ENCODE data around the gene FBXW4. TPM values are rescaled to one million over a fixed set of nuclear protein-coding genes. Genes with fewer than 3 reads are reported as not detected.

FBXW4 gene
- total and polyA plus RNA-seq, 9 of the 15 experiments (the other 6 are each of a cell fraction or from before 2014, with no cell fraction given) = 1.0 to 10.6 (median 5.4) TPM

- FAIRE-seq (no peak), ATAC-seq (no peak), DNase-seq (ENCODE audit: extremely low read depth in 1 of 4, low spot score in 3 of 4) (no peak)
- no peak overlapping the region for H3K9ac ChIP-seq (ENCODE audit: insufficient read depth in 1 of 2, low read depth in 2 of 2, low read length in 2 of 2)
- H3K27ac ChIP-seq (ENCODE audit: extremely low read depth, low read depth, low read length) = no peak overlapping the region
- H3K27me3 ChIP-seq (ENCODE audit: control insufficient read depth in 2 of 2, insufficient read depth in 2 of 2, low read length in 2 of 2) = no peaks in the 10 kb centered on the region
- H3K4me3 ChIP-seq = no peak overlapping the region
- H3K9me3 ChIP-seq (replicated peaks; ENCODE audit: control insufficient read depth, insufficient read depth, low read depth, low read length) = no peaks in the 10 kb centered on the region
- ChIA-PET CTCF (ENCODE audit: low intra/inter-chr PET ratio) (no interaction called here), POLR2A (interaction anchor here (0.9 kb wide), 1 partner anchor 12 kb away, joined by 4 read pairs; no protein-coding TSS in a partner anchor)
- TF ChIP-seq RBM25 (IDR thresholded peaks at IDR 0.05; ENCODE audit: low read depth, low read length, severe bottlenecking) = peak; percentile 47
- TF ChIP-seq JUN (IDR thresholded peaks at IDR 0.05; ENCODE audit: borderline replicate concordance, low read depth, low read length) = no peak
- no peak for TF ChIP-seq JUN (CRISPR knock-in tag; IDR thresholded peaks at IDR 0.05; ENCODE audit: borderline replicate concordance)
- H3K4me1 ChIP-seq (replicated peaks in 1 of 2; ENCODE audit: control insufficient read depth in 2 of 2, insufficient read depth in 2 of 2, low read length in 2 of 2) = peaks cover 13 to 32% of the 10 kb centered on the region in 2 experiments; a peak in 4 of 5 replicates
- no peak overlapping the region for H2AFZ ChIP-seq (ENCODE audit: low read depth, low read length)
- H3K79me2 ChIP-seq (ENCODE audit: control insufficient read depth, insufficient read depth, low read length) = no peaks in the 10 kb centered on the region
- WGBS (ENCODE audit: insufficient coverage, low coverage, missing lambda C conversion rate) = 61% methylated on average over 5 of the region's 5 CpGs
- no peaks in the 10 kb centered on the region for H3K36me3 ChIP-seq (ENCODE audit: control insufficient read depth, insufficient read depth, low read length)
- BruUV-seq (replicated peaks) = no TSS peak
- intact Hi-C loops (cut with micrococcal nuclease) = loop anchor here (5.0 kb wide), 1 partner anchor 353 kb away; no protein-coding TSS in a partner anchor
- in situ Hi-C loops (cut with MboI) = loop anchor here (5.0 kb wide), 1 partner anchor 263 kb away; no protein-coding TSS in a partner anchor
- no peak overlapping the region for H3K4me2 ChIP-seq (ENCODE audit: insufficient read depth, low read length)
- H3K9me1 ChIP-seq (ENCODE audit: control insufficient read depth, insufficient read depth, low read length) = no peaks in the 10 kb centered on the region
- H4K20me1 ChIP-seq (replicated peaks; ENCODE audit: control insufficient read depth, insufficient read depth, low read length) = no peaks in the 10 kb centered on the region
These were observed 129.5 kb downstream of the FBXW4 start for GRCh38 chr10:101565370-101565900.

DNA sequence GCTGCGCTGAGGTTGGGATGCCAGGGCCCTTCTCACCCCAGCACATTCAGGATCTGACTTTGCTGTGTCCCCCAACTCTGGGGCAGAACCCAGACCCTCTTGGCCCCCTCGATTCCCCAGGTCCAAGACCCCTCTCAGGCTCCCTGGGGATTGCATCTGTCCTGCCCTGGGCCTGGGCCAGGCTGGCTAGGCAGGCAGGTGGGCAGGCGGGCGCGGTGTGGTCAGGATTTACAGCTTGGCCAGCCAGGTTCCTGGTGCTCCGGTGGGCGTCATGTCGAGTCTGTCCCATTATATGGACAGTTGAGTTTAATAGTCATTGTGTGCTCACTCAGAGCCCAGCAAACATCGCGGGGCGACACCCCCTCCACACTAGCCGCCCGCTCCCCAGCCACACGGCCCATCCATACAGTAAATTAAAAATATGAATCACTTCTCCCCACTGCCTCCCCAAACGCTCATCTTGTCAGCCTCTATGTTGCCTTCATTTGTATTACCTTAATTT lies 130.4 kb downstream of the FBXW4 start:
- no peaks in the 10 kb centered on the region for H3K9me3 ChIP-seq (replicated peaks; ENCODE audit: control insufficient read depth, insufficient read depth, low read depth, low read length)
- intact Hi-C loops (cut with micrococcal nuclease) = no loop called here
- H3K9me1 ChIP-seq (ENCODE audit: control insufficient read depth, insufficient read depth, low read length) = no peaks in the 10 kb centered on the region
- FAIRE-seq = no peak
- ChIA-PET CTCF (ENCODE audit: low intra/inter-chr PET ratio) (no interaction called here), POLR2A (no interaction called here)
- H4K20me1 ChIP-seq (replicated peaks; ENCODE audit: control insufficient read depth, insufficient read depth, low read length) = no peaks in the 10 kb centered on the region
- H3K27me3 ChIP-seq (ENCODE audit: control insufficient read depth in 2 of 2, insufficient read depth in 2 of 2, low read length in 2 of 2) = no peaks in the 10 kb centered on the region
- peaks cover 10 to 27% of the 10 kb centered on the region in 2 experiments; a peak in 4 of 5 replicates for H3K4me1 ChIP-seq (replicated peaks in 1 of 2; ENCODE audit: control insufficient read depth in 2 of 2, insufficient read depth in 2 of 2, low read length in 2 of 2)
- no peaks in the 10 kb centered on the region for H3K36me3 ChIP-seq (ENCODE audit: control insufficient read depth, insufficient read depth, low read length)
- H3K4me2 ChIP-seq (ENCODE audit: insufficient read depth, low read length) = no peak overlapping the region
- H3K79me2 ChIP-seq (ENCODE audit: control insufficient read depth, insufficient read depth, low read length) = no peaks in the 10 kb centered on the region
- no peak overlapping the region for H2AFZ ChIP-seq (ENCODE audit: low read depth, low read length)
- no peak overlapping the region for H3K4me3 ChIP-seq
- no peak for DNase-seq (ENCODE audit: extremely low read depth in 1 of 4, low spot score in 3 of 4)
- no peak overlapping the region for H3K27ac ChIP-seq (ENCODE audit: extremely low read depth, low read depth, low read length)
- 41% methylated on average over 9 of the region's 15 CpGs for WGBS (ENCODE audit: insufficient coverage, low coverage, missing lambda C conversion rate)
- BruUV-seq (replicated peaks) = no TSS peak
- TF ChIP-seq, protein P1, sequence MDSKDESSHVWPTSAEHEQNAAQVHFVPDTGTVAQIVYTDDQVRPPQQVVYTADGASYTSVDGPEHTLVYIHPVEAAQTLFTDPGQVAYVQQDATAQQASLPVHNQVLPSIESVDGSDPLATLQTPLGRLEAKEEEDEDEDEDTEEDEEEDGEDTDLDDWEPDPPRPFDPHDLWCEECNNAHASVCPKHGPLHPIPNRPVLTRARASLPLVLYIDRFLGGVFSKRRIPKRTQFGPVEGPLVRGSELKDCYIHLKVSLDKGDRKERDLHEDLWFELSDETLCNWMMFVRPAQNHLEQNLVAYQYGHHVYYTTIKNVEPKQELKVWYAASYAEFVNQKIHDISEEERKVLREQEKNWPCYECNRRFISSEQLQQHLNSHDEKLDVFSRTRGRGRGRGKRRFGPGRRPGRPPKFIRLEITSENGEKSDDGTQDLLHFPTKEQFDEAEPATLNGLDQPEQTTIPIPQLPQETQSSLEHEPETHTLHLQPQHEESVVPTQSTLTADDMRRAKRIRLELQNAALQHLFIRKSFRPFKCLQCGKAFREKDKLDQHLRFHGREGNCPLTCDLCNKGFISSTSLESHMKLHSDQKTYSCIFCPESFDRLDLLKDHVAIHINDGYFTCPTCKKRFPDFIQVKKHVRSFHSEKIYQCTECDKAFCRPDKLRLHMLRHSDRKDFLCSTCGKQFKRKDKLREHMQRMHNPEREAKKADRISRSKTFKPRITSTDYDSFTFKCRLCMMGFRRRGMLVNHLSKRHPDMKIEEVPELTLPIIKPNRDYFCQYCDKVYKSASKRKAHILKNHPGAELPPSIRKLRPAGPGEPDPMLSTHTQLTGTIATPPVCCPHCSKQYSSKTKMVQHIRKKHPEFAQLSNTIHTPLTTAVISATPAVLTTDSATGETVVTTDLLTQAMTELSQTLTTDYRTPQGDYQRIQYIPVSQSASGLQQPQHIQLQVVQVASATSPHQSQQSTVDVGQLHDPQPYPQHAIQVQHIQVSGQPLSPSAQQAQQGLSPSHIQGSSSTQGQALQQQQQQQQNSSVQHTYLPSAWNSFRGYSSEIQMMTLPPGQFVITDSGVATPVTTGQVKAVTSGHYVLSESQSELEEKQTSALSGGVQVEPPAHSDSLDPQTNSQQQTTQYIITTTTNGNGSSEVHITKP (IDR thresholded peaks at IDR 0.05; ENCODE audit: partially characterized antibody) = peak; percentile 23
- no peak for TF ChIP-seq SRF (CRISPR knock-in tag; IDR thresholded peaks at IDR 0.05)
- ATAC-seq = no peak
- no peak overlapping the region for H3K9ac ChIP-seq (ENCODE audit: insufficient read depth in 1 of 2, low read depth in 2 of 2, low read length in 2 of 2)
- in situ Hi-C loops (cut with MboI) = no loop called here

Measured in K562 (cell line).